GM19099 (cell line): ENCODE measurements around the gene POM121L2.

Experiments
- POLR2A ChIP-seq: IDR thresholded peaks from 3 replicates; pipeline ENCODE4 v1.6.1; 2011; ENCODE audit warnings: low read depth; ENCODE audit not compliant: insufficient read length; ENCODE audit errors: extremely low read depth

Gene POM121L2

GRCh38 chr6:27312146-27312949, at the start of gene POM121L2:
TSS of gene POM121L2 (minus strand) at chr6:27312273. CDS start at chr6:27312170, 103 bp downstream.
- no peak for TF ChIP-seq POLR2A

DNA sequence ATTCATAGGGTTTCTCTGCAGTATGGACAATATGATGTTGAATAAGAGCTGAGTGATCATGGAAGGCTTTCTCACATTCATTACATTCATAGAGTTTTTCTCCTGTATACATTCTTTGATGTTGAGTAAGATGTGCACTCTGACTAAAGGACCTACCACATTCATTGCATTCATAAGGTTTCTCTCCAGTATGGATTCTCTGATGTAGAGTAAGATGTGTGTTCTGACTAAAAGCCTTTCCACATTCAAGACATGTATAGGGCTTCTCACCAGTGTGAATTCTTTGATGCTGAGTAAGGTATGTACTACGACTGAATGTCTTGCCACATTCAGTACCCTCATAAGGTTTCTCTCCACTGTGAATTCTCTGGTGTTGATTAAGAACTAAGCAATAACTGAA, 47.2 kb upstream of the POM121L2 start:
- TF ChIP-seq POLR2A, result no peak

GRCh38 chr6:27358786-27359185, 46.7 kb upstream of the POM121L2 start:
- TF ChIP-seq POLR2A, result no peak

- TF ChIP-seq POLR2A, result no peak
These were observed 40.8 kb upstream of the POM121L2 start for GRCh38 chr6:27352850-27353249.

DNA sequence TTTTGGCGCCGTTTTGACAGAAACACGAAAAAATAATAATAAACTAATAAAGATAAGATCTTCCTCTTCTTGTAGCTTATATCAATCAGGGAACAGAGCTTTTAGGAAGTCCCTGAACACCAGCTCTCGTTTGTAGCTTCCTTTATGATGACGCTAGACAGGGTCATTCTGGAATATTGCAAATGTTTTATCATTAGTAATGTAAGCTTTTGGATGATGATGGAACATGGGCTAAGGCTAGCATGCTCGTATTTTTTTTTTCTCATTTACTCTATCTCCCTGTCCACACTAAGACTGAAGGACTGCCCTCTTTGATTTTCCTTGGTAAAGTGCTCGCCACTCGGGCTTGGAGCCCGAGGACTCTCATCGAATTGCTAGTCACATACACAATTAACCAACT, 22.1 kb upstream of the POM121L2 start:
- TF ChIP-seq POLR2A, result no peak

- TF ChIP-seq POLR2A, result no peak
These were observed 21.6 kb upstream of the POM121L2 start for GRCh38 chr6:27333642-27334040.

- TF ChIP-seq POLR2A, result no peak
These were observed 20.9 kb upstream of the POM121L2 start for GRCh38 chr6:27332692-27333641.

GRCh38 chr6:27327023-27327738, 15.1 kb upstream of the POM121L2 start:
- no peak for TF ChIP-seq POLR2A

GRCh38 chr6:27321901-27322300, 9.8 kb upstream of the POM121L2 start:
- no peak for TF ChIP-seq POLR2A

DNA sequence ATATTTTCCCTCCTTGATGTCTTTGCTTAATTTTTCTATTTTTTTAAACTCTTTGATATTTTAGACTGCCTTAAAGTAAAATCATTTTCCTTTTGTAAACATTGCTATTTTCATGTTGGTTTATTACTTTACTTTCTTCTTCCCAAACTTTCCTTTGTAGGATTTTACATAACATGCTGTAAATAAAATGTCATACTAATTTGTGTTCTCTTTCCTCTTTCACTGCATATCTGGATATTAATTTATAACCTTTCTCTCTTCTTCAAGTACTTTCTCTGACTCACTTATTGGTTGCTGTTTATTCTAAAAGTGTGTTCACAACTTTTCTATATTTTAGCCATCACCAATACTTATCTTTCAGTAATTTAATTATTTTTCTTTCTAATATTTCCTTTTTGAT, 9.3 kb upstream of the POM121L2 start:
- no peak for TF ChIP-seq POLR2A

- no peak for TF ChIP-seq POLR2A
These were observed 6.9 kb upstream of the POM121L2 start for GRCh38 chr6:27318973-27319372.

- no peak for TF ChIP-seq POLR2A
These were observed 2.0 kb upstream of the POM121L2 start for GRCh38 chr6:27314046-27314445.

DNA sequence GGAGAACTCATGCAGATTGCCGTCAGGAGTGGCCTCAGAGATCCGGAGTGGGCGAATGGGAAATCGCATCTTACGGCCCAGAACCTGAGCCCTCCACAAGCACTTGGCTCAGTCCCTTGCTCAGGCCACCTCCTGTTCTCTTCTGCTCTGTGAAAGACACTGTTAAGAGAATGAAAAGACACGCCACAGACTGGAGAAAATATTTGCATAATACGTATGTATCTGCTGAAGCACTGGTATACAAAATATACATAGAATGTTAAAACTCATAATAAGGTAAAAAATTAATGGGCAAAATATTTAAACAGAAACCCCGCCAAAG, 838 bp upstream of the POM121L2 start:
- no peak for TF ChIP-seq POLR2A

DNA sequence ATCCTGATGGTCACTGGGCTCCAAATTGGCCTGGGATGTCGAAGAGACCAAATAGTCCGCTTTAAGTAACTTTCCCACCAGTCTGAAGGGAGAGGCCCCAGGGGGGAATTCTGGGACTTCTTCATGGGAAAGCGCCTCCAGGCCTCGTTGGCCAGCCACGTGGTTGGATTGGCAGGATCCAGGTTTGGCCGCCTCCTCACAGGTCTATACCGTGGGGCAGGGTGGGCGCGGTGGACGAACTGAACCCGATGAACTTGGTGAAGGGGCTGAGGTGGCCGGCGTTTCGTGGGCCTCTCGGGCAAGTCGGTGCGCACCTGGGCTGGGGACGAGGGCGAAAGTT, 297 bp downstream of the POM121L2 start:
- TF ChIP-seq POLR2A, result no peak

- TF ChIP-seq POLR2A, result no peak
These were observed 8.3 kb downstream of the POM121L2 start for GRCh38 chr6:27303613-27304272.
